ENCODE data around the gene APBB3.
"Not testable (repeated sequence)": the region's sequence is repeated elsewhere in the genome, so short reads cannot be mapped to it uniquely, and the experiment has no call there.

Gene APBB3, protein sequence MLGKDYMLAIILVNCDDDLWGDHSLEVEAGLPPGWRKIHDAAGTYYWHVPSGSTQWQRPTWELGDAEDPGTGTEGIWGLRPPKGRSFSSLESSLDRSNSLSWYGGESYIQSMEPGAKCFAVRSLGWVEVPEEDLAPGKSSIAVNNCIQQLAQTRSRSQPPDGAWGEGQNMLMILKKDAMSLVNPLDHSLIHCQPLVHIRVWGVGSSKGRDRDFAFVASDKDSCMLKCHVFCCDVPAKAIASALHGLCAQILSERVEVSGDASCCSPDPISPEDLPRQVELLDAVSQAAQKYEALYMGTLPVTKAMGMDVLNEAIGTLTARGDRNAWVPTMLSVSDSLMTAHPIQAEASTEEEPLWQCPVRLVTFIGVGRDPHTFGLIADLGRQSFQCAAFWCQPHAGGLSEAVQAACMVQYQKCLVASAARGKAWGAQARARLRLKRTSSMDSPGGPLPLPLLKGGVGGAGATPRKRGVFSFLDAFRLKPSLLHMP

DNA sequence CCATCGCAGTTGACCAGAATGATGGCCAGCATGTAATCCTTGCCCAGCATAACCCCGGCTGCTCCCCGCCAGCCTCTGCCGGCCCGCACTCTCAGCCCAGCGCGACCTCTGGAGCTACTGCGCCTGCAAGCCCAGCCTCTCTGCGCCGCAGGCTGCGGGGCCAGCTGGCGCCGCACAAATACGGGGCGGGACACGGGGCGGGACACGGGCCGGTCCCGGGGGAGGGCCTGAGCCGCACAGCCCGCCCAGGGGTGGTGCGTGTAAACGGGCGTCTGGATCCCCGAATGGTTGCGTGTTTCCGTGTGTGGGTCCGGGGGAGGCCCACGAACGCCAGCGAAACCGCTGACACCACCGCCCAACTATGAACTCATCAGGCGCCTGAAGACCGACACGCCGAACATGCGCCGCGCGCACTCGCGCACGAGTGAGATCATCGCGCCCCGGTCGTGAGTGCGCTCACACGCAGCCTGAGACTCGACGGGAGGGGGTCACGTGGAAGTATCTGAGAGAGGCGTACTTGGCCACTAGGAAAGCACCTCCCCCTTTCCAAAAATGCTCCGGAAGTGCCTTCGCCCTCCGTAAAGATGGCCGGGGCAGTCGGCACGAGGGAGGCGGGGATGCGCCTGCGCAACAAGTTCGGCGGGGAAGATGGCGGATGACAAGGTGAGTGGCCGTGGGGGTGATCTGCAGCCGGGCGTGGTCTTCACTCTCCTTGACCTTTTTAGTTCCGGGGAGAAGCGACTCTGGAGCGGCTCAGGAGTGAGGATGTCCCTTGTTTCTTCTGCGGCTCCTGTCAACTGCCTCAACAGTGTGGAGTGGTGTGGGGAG lies at the start of gene APBB3, which contains the start of gene SLC35A4:
Gene APBB3 (minus strand): TSS at position 403 of the 828 bp plus-strand sequence. CDS start 353 bp downstream, at position 50.
Gene SLC35A4 (plus strand): TSS at position 633 of the 828 bp plus-strand sequence. CDS start 2,342 bp downstream, outside the sequence.
- peak; percentile 99 for DNase-seq (ENCODE audit: low read depth, low spot score)

DNA sequence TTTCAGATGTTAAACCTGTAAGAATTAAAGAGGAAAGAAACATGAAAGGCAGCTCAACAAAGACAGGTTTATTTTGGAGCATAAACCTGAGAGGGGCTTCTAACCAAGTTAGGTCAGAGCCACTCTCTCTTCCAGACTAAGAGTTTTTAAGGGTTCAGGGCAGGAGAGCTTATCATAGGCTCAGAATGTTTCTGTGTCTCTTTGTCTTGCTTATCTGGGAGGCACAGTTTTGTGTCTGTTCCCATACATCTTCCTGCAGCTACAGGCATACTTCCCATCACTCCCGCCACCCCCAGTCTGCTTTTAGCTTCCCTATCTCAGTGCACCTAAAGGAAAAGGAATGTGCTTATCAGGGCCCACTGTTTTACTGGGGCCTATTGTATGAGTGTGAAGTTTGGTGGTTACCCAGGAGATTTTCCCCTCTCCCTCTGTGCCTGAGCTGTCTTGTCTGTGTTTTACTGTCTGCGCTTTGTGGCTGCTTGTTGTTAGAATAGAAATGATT lies 46.7 kb upstream of the APBB3 start:
- no peak for DNase-seq (ENCODE audit: low read depth, low spot score)

DNA sequence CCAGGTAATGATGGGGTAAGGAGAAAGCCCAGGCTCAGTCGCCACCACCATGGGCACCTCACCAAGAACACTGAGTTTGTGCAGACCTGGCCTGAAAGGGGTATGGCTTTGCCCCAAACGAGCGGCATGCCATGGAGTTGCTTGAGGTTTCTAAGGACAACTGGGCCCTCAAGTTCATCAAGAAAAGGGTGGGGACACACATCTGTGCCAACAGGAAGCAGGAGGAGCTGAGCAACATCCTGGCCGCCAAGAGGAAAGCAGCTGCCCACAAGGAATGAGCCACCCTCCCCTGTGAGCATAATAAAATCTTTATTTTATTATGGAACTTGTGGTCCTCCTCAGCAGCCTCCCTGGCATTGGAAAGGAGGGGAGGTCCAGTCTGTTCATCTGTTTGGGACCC lies 44.7 kb upstream of the APBB3 start:
- no peak for DNase-seq (ENCODE audit: low read depth, low spot score)

DNA sequence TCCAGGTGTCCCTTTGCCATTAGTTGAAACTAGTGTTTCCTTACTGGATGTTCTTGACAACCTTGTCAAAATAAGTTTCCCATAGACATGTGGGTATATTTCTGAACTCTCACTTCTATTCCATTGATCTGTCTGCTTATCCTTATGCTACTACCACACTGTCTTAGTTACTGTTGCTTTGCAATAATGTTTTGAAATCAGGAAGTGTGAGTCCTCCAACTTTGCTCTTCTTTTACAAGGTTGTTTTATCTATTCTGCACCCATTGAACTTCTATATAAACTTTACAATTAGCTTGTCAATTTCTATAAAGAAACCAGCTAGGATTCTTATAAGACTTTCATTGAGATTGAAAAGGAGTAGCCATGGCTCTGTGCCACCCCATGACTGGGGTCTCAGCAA lies 44.3 kb upstream of the APBB3 start:
- DNase-seq (ENCODE audit: low read depth, low spot score): no peak

DNA sequence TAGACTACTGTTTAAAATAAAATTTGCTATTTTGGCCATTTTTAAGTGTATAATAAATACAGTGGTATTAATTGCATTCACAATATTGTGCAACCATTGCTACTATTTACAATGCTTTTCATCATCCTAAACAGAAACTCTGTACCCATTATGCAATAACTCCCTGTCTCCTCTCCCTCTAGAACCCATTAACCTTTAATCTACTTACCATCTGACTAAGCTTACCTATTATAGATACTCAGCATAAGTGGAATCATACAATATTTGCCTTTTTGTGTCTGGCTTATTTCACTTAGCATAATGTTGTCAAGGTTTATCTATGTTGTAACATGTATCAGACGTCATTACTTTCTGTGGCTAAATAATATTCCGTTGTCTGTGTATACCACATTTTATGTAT lies 42.6 kb upstream of the APBB3 start:
- no peak for DNase-seq (ENCODE audit: low read depth, low spot score)

DNA sequence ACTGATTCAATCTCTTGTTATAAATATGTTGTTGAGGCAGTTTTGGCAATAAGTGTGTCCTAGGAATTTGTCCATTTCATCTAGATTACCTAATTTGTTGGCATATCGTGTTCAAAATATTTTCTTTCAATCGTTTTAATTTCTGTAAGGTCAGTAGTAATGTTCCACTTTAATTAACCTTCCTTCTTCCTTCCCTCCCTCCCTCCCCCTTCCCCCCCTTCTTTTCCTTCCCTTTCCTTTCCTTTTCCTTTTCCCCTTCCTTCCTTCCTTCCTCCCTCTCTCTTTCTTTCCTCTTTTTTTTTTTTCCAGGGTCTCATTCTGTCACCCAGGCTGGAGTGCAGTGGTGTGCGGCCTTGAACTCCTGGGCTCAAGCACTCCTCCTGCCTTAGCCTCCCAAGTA lies 41.5 kb upstream of the APBB3 start:
- DNase-seq (ENCODE audit: low read depth, low spot score): no peak

DNA sequence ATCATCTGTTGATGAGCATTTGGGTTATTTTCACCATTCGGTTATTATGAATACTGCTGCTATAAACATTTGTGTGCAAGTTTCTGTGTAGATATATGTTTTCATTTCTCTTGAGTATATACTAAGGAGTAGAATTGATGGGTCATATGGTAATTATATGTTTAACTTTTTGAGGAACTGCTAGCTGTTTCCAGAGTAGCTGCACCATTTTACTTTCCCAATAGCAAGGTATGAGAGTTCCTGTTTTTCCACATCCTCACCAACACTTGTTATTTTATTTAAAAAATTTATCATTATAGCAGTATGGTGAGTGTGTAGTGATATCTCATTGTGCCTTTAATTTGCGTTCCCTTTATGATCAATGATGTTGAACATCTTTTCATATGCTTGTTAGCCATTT lies 39.3 kb upstream of the APBB3 start:
- no peak for DNase-seq (ENCODE audit: low read depth, low spot score)

DNA sequence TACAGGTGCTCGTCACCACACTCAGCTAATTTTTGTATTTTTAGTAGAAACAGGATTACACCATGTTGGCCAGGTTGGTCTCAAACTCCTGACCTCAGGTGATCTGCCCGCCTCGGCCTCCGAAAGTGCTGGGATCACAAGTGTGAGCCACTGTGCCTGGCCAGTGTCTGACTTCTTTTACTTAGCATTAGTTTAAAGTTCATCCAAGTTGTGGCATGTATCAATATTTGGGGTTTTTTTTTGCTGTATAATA lies 39.0 kb upstream of the APBB3 start:
- not testable (repeated sequence) for DNase-seq (ENCODE audit: low read depth, low spot score)

DNA sequence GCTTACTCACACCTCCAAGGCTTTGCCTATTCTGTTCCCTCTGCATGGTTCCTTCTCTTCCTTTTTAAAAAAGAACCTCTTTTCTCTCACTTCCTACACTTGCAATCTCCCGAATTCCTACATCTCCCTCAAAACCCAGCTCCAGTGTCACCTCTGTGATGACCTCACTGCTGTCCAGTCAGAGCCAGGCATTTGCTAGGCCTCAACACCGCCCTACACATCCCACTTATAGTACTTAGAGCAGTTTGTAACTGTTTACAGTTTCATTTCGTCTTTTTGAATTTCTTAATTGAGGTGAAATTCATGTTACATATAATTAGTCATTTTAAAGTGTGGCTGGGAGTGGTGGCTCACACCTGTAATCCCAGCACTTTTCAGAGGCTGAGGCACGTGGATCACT lies 37.7 kb upstream of the APBB3 start:
- DNase-seq (ENCODE audit: low read depth, low spot score): no peak

DNA sequence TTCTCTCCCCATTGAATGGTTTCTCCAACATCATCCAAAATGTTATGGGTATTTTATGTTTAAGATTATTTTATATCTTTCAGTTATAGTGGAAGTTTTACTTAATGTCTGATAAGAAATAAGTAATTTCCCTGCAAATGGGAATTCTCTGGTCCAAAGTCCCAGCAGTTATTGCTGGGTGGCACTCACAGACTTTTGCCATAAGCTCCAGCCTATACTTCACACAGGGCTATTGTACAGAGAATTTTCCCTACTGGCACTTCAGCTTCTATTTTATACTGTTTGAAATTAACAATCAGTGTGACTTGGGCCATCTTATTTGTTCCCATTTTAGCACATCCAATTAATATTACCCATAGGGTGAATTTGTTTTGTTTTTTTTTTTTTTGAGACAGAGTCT lies 35.7 kb upstream of the APBB3 start:
- no peak for DNase-seq (ENCODE audit: low read depth, low spot score)

DNA sequence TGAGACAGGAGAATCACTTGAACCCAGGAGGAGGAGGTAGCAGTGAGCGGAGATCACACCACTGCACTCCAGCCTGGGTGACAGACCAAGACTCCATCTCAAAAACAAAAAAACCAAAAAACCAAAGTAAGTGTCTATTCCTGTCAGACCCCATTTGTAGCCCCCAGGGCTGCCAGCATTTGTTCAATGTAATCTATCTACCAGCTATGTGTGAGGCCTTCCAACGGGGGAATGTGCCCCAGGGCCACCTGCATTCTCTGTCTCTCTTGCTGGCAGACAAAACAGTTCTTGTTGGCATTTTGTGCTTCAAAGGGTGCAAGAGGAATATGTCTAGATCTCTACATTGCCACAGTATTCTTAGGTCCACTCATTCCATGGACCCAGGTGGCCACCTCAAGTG lies 34.4 kb upstream of the APBB3 start:
- DNase-seq (ENCODE audit: low read depth, low spot score): no peak

DNA sequence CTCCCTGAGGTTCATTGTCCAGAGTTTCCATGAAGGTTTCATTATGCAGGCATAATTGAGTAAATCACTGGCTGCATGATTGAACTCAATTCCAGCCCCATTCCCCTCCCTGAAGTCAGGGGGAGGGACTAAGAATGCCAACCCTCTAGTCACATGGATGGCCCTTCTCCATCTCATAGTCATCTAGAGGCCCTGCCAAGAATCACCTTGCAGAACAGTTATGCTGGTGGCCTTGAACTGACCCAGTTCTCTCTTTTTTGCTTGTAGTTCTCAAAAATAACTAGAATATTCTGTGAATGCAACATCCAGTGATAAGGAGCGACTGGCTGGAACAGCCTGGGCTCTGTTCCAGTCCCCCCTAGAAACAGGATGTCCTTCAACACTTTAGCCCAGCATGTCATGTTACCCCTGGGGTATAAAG lies 31.9 kb upstream of the APBB3 start:
- DNase-seq (ENCODE audit: low read depth, low spot score): peak; percentile 62

DNA sequence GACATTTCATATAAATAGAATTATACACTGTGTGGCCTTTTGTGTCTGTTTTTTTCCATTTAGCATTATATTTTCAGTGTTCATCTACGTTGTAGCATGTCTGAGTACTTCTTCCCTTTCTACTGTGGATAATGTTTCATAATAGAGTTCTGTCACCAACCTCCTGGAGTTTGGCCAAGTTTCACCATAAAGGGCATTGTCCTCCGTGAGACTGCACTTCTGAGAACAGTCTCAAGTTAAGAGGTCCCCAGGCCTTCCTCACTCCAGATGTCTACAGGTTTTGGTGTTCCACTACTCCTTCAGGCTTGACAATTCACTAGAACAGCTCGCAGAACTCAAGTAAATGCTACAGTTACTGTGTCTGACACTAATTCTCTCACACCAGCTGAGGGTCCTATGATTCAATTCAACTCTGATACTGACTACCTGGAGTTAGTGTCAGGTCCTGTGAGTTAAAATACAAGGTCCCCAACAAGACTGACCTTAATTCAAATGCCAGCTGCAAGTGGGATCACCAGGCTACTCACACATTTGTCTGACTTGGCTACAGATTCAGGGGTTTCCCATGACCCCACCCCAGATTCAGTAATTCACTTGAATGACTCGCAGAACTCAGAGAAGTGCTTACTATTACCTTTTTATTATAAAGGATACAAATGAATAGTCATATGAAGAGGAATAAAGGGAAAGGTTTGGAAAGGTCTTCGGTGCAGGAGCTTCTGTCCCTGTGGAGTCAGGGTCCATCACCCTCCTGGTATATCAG lies 31.3 kb upstream of the APBB3 start:
- DNase-seq (ENCODE audit: low read depth, low spot score): no peak

DNA sequence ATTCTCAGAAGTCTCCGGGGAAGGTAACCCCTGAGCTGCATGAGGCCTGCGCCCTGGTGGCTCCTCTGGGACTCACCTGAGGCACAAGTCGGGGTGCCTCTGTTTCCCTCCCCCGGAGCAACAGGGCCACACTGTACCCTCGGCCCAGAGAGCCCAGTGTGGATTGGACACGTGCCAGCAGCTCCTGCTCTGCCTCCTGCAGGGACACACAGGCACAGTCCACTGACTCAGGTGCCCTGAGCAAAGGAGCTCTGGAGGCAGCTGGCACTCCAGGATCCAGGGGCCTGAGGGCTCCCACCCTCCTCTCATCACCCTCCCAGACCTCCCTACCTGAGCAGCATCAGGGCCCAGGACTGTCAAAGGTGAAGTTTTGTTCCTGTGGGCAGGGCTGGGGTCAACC lies 29.8 kb upstream of the APBB3 start:
- no peak for DNase-seq (ENCODE audit: low read depth, low spot score)

DNA sequence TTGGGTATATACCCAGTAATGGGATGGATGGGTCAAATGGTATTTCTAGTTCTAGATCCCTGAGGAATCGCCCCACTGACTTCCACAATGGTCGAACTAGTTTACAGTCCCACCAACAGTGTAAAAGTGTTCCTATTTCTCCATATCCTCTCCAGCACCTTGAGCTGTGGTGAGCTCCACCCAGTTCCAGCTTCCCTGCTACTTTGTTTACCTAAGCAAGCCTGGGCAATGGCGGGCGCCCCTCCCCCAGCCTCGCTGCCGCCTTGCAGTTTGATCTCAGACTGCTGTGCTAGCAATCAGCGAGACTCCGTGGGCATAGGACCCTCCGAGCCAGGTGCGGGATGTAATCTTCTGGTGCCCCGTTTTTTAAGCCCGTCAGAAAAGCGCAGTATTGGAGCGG lies 28.7 kb upstream of the APBB3 start:
- DNase-seq (ENCODE audit: low read depth, low spot score): not testable (repeated sequence)

DNA sequence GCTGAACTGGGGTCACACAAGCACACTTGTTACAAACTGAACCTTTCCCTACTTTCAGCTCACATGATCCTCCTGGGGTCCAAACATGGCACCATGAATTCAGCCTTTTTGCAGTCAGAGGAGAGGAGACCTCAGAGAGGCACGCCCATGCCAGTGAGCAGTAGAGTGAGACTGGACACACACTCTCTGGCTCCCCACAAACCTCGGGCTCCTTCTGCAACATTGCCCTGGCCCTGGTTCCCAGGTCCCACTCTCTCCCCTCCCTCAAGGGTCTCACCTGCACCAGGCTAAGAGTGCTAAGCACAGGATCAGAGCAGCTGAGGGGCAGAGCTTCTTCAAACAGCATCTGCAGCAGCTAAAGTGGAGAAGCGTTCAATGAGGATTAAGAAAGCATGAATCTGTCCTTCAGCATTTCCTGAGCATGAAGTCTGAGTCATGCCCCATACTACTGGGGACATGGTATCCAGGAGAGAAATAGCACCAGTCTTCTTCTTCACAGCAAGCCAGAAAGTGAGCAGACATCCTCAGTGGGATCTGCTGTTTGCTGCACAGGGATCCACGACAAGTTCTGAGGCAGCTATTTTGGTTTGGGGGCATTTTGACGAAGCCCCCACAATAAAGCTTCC lies 27.5 kb upstream of the APBB3 start:
- no peak for DNase-seq (ENCODE audit: low read depth, low spot score)

DNA sequence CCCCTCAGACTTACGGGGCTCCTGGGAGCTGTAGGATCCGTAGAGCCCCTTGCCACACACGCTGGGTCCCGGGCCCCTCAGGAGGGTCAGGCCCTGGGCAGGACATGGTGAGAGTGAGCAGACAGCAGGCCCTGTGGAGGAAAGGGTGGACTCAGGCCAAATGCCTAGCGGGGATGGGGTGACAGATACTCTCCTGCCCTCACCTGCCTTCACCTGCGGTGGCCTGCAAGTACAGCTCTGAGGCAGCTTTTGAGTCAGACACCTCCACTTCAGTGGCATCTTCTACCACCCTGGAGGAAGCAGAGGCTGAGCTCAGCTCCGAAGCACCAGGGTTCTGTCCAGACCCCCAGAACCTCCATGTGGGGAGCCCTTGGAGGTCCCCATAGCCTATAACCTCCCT lies 26.5 kb upstream of the APBB3 start:
- DNase-seq (ENCODE audit: low read depth, low spot score): no peak

DNA sequence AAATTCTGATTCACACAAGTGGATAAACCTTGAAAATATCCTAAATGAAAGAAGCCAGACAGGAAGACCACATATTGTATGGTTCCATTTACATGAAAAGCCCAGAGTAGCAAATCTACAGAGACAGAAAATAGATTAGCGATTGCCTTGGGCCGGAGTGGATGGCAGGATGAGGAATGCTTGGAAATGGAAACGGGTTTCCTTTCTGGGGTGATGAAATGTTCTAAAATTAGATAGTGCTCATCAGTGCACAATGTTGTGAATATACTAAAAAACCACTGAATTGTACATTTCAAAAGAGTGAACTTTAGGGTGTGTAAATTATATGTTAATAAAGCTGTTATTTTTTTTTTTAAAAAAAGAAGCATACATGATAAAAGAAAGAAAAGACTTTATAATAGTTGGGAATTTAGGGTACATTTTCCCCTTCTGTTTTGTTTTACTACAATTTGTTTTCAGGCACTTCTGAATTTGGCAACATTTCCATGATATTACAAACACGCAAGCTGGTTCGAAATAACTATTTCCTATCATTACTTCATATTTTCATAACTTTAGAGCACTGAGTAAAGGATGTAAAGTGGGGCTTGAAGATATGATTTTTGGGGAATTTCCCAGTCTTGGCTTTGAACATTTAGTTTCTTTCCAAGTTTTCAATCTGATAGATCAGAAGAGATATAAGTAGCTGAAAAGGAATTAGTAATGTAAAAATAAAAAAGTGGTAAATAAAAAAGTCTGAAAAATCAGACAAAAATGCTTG lies 24.1 kb upstream of the APBB3 start:
- no peak for DNase-seq (ENCODE audit: low read depth, low spot score)

DNA sequence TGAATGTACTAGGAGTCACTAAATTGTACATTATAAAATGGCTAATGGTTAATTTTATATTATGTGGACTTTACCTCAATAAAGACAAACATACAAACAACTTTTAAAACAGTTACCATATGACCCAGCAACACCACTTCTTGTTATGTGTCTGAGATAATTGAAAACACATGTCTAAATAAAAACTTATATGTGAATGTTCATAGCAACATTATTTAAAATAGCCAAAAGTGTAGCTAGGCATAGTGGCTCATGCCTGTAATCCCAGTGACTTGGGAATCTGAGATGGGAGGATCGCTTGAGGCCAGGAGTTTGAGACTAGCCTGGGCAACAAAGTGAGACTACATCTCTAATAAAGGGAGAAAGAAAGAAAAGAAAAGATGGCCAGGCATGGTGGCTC lies 23.1 kb upstream of the APBB3 start:
- DNase-seq (ENCODE audit: low read depth, low spot score): no peak

DNA sequence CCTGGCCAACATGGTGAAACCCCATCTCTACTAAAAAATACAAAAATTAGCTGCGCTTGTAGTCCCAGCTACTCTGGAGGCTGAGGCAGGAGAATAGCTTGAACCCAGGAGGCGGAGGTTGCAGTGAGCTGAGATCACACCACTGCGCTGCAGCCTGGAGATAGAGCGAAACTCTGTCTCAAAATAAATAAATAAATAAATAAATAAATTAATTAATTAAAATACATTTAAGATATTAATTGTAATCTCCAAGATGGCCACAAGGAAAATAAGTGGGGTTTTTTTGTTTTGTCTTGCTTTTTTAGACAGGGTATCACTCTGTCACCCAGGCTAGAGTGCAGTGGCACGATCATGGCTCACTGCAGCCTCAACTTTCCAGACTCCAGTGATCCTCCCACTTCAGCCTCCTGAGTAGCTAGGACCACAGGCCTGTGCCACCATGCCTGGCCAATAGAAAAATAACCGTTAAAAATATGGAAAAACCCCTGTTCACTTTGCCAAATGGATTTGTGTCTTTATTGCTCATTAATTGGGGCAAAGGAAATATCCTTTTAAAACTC lies 14.9 kb upstream of the APBB3 start:
- DNase-seq (ENCODE audit: low read depth, low spot score): not testable (repeated sequence)

Measured in astrocyte of the hippocampus (primary cell).